GM18502 (cell line): ENCODE results near the gene DHX16.

Experiments used
- ATAC-seq: cut with Tn5 transposase; IDR thresholded peaks from one replicate; pipeline ENCODE4 v1.9.1; 2021; ENCODE audit warnings: mild to moderate bottlenecking; ENCODE audit not compliant: unreplicated experiment, poor library complexity

The DHX16 gene

DNA sequence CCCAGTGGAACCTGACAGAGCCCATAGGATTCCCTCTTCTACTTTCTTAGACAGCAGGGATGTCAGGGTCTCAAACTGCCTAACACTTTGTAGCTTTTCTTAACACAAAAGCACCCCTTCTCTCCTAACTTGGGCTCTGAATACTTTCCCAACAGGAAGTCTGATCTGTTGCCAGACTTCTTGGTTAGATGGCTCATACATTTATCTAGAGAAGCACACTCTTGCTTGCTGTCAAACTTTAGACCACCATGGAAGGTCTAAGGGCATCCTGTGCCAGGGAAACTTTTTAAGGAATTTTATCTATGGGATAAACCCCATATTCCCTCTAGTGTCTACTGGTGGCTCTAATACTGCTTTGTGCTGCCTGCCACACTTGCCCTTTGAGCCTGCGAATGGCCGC lies 29.1 kb downstream of the DHX16 start:
- no peak for ATAC-seq

DNA sequence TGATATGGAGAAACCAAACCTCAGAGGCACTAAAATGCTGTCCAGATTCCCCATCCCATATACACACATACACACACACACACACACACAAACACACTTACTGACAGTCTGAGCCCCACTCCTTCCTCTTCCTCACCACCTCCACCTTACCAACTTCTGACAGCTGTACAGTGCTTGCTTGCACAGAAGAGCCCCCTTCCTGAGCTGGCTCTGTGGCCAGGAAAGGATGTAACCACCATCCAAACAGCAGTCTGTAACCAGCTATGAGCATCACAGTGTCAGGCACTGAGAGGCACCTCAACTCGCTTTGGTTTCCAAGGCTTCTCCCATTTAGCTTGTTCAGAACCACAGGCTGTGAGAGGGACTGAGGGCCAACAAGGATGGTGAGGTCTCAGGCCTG lies 31.8 kb downstream of the DHX16 start:
- ATAC-seq, result no peak

DNA sequence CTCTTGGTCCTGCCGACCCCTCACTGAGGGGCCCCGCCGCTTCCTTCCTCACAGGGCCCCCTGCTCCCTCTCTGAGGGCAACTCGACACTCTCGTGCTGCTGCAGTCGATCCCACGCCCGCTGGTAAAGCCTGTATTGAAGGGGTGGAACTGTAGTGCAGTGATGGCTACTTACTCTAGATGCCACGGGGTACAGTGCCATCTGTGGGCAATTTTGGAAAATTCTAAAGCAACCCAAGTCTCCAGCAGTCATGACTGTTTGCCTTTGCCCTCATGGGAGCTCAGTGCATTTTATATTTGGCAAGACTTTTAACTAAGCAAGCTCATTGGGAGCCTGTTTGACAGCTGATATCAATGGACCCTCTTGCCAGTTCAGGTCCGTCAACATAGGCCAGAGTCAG lies 32.3 kb downstream of the DHX16 start:
- ATAC-seq, result no peak

DNA sequence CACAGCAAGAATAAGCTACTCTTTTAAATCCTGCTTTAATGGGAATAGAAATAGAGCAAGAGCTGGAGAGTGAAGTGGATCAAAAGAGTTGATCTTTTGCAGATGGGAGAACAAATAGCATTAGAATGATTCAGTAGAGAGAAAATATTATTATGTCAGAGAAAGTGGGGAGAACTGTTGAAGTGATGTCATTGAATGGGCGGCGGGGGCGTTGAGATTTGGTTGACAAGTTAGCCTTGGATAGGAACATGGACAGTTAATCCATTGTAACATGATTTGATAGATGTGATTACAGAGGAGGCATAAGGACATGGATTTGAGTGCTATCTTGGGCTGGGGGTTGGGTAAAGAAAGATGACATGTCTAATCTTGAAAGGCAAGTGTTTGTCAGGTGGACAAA lies 37.0 kb downstream of the DHX16 start:
- no peak for ATAC-seq

DNA sequence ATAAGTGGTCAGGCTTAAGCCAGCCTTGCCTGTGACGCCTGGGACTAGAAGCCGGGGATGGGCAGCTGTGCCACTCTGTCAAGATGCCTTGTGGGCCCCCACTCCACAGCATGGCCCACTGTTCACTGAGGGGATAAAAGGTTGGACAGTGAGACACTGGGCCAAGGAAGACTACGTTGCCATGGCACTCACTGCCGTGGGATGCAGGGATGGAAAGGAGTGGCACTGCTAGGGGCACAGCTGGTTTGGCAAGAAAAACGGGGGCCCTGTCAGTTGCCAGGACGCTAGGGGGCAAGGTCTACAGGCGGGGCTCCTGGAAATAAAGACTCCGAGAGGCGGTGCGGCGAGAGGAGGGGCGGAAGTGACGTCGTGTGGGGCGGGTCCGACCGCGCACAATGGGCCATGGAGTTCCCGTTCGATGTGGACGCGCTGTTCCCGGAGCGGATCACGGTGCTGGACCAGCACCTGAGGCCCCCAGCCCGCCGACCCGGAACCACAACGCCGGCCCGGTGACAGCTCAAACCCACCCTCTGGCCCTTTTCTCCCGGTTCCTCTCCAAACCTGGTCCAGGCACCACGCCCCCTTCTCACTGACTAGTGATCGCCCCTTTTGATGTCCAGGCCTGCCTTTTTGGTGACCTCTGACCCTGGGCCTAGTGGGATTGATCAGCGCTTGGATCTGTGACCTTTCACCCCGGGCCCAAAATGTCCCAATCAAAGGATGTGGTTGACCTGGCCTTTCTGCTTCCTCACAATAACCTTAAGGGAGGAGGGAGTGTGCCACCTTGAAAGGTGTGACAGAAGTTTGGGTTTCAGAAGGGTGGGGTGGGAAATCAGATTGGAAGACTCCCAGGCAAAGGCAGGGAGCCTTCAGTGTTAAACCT lies 46.1 kb downstream of the DHX16 start, which contains the start of gene ATAT1:
TSS of gene ATAT1 (plus strand) at position 391 of the 883 bp plus-strand sequence.
- peak; percentile 91 for ATAC-seq

DNA sequence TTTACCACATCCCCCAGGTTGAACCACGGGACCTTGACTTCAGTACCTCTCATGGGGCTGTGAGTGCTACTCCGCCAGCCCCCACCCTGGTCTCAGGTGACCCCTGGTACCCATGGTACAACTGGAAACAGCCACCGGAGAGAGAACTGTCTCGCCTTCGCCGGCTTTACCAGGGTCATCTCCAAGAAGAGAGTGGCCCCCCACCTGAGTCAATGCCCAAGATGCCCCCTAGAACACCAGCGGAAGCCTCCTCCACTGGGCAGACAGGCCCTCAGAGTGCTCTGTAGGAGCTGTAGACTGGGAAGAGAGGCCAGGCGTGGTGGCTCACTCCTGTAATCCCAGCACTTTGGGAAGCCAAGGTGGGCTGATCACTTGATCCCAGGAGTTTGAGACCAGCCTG lies 47.3 kb downstream of the DHX16 start:
- ATAC-seq, result no peak

DNA sequence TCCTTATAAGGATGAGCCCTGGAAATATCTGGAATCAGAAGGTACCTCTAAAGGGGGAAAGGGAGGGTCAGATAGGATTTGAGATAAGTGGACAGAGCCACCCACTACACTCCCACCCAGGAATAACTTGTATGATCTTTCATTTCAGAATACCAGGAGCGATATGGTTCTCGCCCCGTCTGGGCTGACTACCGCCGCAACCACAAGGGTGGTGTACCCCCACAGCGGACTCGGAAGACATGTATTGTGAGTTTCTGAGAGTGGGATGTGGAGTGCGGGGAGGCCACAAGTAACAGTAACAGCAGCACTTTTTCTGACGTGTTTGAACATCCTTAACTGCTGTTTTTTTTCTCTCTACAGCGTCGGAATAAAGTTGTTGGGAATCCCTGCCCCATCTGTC lies 53.2 kb downstream of the DHX16 start:
- ATAC-seq, result no peak

DNA sequence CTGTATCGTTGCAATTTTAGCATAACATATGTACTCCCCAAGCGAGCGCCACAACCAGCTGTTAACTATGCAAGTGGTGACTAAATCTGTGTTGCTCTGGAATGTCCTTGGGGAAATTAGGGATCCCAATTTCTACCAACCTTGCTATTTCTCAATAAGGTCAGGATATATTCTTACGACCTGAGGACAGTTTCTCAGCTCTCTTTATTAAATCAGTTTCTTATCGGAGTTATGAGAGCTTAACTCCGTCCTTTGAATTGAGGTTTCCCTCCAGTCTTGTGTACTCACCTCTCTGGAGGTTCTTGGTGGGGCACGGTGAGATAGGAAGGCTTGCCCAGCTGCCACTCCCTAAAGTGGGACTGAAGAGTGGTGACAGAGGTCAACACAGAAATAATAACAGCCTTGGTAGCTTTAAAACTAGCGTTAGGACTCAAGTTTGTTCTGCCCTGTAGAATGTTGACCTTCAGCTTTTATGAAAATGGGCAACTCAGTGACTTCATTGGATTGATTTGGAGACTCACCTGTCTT lies 54.5 kb downstream of the DHX16 start:
- ATAC-seq, result no peak

DNA sequence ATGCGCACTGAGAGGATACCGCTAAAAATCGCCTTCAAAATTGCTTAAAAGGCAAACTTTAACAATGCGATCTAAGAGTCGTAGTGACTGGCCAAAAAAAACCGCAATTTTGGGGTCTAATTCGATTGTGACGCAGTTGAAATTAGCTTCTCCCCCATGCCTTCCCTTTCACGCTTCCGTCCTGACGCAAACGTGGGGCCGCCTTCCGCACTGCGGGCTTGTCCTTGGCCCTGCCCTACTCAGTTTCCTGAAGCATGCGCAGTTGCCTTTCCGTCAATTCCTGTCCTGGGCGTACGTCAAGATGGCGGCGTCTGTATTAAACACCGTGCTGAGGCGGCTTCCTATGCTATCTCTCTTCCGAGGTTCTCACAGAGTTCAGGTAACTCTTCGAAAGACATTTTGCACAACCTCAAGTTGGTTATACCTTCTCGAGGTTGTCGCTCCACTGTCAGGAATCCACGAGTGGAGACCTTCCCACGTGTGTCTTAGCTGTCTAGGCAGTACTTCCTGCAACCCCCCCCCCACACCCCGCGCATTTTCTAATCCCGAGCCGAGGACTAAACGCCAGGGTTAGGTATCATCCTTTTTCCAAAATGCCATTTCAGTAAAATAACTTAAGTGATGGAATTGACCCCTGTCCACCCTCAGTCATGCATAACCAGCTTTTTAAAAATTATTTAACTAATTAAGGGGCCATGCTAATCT lies 55.1 kb downstream of the DHX16 start, which contains the start of gene MRPS18B:
TSS of gene MRPS18B (plus strand) at position 276 of the 705 bp plus-strand sequence. CDS start at position 302, 26 bp downstream.
- ATAC-seq, result peak; percentile 76

DNA sequence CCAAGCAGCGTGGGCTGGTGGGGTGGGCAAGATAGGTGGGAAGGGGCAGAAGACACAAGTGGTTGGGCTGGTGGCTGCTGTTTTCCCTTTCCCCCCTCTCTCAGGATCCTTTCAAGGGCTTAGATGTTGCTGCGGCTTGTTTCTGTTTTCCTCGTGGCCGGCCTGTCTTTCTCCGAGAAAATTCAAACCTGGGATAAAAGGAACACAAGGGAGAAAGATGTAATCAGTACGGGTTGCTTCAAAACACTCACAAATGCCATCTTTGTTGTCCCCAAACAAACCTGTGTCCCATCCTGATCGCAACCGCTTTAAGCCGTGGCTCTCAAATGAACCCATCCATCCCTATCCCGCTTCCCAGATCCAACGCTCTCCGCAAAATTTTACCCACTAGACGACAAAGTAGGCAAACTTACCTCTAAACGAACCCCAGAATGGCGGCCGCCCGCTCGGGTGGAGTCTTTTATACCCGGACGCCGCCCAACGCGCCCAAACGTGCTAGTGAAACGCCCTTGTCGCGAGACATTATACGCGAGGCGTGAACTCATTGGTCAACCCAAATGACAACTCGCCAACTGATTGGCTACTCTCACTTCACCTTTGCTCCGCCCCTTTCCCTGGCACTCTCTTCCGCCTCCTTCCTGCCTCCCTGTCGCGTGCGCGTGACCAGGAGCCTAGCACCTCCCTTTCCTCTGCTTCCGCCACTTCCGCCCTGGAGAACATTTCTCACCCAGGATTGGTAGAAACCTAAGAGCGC lies 55.8 kb downstream of the DHX16 start, which contains the start of gene PPP1R10:
TSS of gene PPP1R10 (minus strand) at position 433 of the 754 bp plus-strand sequence. CDS start 7,299 bp downstream, outside the sequence.
- peak; percentile 78 for ATAC-seq

DNA sequence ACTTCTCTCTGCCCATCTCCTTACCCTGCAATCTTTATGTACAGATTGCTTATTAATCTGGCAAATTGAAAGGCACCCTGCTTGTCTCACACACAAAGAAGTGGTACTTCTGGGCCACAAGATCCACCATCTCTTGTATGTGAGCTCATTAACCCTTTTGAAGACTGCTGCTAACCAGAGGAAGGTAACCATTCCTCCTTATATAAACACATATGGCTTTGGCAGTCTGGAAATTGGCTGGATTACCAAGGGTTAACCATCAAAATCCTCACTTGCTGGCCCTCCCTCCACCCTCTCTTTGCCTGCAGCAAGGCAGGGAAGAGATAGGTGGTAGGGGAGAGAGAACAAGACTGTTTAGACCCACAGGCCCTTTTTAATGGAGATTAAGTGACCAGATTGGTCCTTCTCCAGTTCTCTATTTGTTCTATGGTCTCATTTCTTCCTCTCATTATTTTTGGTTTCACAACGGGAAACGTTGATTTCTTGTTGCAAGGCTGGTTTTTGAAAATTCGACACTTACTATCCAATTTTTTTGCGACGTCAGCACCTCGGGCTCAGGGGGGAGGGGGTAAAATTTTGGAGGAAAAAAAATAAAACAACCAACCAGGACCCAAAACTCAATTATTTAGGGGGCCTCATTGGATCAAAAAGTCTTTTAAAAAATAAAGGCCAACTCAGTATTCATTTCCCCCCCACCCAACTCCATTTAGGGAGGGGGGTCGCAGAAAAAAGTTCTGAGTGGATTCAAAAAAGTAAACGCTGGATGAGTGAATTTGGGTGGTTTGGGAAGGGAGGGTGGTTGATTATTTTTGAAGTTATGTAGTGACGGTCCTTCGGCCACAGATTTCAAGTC lies 56.6 kb downstream of the DHX16 start:
- no peak for ATAC-seq

DNA sequence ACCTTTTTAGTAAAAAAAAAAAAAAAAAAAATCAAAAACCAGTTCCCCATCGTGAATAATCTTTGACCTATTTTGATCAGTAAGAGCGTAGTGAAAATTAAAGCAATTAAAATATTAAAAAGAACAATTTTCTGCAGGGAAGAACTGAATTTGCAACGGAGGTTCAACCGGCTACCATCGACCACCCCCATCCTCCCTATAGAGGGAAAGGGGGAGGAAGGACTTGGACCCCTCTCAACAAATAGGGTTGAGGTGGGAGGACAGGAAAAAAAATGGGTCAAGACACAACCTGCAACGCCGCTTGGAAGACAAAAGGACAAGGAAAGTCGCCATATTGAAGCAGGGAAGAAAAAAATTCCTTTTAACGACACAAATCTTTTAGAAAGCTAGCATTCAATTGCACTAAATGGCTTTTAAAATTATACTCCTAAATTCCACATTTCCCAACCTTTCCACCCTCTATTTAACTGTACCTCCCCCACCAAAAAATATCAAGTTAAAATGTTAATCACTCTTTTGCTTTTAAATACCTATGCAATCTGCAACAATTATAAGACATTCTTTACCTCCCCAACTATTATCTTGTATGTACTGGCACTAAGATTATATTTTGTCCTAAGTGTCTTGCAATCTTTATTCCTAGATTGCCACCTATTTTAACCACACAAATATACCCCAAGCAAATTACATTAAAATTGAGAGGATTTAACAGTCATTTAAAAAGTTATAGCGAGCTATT lies 57.4 kb downstream of the DHX16 start:
- ATAC-seq, result no peak

DNA sequence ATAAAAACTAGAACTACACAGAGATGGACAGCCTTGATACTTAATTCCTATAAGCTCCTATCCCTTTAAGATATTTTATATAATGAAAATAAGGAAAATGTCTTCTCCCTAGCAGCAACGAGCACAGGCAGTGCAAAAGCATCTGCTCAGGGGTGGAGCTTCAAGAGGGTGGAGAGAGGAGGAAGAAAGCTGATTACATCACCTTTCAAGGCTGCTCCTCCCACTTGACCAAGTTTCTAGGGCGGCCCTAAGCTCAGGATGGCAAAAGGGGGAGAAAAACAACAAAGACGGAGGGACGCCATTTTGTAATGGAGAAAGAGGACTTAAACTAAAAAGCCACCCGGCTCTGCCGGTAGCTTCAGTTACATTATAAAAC lies 58.0 kb downstream of the DHX16 start:
- peak; percentile 51 for ATAC-seq

DNA sequence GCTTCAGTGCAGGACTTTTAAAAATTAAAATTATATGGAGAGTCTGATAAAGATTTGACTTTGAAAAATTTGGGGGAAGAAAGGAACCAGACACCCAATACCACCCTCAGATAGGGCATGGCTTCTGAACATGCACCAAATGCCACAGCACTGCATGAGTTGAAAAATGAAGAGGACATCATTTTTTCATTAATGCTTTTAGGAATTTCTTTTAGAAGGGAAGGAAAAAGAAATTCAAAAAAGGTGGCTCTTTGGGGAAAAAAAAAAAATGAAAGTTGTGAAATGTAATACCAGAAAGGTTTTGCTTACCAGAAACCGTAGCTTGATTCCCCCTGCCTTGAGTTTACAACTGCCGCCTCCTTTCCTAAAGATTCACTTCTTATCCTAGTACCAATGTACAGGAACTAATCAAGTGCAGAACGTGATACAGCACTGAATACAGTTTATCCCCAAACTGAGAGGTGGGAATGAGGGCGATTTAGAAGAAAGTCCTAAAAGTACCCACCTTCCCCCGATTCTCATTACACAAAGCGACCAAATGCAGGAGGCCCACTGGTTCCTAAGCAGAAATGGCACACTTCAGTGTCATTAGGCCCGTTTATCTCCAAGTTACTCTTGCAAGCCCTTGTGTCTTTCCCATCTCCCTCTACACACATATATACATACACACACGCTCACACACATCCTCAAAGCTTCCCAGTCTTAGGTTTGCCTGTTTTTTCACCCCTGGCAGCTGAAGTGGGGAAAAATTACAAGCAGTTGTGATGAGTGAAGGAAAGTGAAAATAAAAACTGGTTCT lies 58.6 kb downstream of the DHX16 start:
- ATAC-seq, result no peak

DNA sequence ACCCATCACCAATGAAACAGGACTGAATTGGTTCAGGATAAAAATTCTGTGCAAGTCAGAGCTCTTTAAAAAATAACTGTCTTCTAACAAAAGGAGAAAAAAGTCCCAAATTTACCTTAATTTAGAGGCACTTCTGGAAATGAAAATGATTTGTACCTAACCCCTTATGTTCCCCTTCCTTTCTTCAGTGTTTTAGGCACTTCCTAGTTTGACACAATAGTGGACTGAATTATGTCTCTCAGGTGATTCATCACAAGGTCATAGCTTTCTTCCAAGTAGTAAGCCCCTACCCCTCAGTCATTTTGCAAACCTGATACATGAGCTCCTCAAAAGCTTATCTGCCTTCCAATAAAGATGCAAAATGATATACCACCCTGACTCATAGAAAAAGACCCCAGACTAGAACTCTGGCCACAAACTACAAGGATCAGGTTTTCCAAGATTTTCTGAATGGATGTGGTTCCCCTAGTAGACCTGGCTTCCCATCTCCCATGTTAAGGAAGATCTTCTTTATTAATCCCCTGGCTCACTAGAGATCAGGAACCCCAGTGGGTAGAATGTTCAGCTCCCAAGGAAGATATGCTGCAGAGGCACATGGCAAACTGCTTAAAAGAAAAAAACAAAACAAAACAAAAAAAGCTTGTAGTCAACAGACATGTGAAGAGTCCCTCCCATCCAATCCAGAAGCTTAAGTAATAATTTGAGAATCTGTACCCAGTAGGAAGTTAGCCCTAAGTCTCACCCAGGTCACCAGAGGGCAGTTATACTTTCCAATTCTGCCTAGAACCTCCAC lies 59.4 kb downstream of the DHX16 start:
- no peak for ATAC-seq

DNA sequence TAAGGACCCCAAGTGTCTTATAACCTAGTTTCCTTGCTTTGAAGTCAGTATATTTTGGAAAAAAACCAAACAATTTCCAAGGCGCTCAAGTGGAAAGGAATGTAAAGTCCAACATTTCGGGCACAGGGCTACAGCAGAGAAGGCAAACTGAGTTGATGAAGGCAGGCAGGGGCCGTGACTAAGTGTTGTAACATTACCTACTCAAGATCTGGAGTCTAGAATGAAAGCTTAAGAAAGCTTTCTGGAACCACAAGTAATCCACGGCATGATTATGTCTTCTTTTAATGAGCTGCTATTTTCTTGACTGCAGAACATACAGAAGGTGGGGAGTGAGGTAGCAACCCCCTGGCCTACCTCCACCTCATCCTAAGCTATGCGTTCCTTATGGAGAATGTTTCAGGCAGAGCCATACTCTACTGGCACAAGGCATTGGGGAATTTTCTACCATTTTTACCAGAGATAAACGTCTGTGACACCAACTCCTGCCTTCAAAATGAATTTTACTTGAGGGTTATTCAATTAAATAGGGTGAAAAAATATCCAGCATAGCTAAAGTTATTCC lies 60.0 kb downstream of the DHX16 start:
- ATAC-seq, result no peak

DNA sequence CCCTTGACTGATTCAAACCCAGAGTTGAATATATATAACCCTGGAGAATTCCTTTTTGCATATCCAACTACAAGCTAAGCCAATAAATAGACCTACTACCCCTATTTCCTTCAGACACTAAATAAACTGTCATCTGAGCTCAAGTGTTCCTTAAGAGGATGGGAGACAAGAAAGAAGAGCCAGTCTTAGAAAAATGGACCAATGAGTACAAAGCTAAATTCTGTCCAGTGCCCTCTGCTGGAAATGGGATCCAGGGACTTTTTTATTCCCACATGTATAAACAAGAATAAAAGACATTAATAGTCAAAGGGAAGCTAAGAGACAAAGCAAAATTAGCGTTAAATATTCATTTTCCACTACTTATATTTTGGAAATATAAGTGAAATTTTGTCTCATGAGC lies 60.6 kb downstream of the DHX16 start:
- no peak for ATAC-seq
